NCI-H187 treated with DMSO at 0.1 percent for 48 hours (cell line): ENCODE data around the gene COTL1.

Source experiments
- DNase-seq: peaks from one replicate; lab custom pipeline; 2025; lab: John Stamatoyannopoulos, UW

The COTL1 gene

DNA sequence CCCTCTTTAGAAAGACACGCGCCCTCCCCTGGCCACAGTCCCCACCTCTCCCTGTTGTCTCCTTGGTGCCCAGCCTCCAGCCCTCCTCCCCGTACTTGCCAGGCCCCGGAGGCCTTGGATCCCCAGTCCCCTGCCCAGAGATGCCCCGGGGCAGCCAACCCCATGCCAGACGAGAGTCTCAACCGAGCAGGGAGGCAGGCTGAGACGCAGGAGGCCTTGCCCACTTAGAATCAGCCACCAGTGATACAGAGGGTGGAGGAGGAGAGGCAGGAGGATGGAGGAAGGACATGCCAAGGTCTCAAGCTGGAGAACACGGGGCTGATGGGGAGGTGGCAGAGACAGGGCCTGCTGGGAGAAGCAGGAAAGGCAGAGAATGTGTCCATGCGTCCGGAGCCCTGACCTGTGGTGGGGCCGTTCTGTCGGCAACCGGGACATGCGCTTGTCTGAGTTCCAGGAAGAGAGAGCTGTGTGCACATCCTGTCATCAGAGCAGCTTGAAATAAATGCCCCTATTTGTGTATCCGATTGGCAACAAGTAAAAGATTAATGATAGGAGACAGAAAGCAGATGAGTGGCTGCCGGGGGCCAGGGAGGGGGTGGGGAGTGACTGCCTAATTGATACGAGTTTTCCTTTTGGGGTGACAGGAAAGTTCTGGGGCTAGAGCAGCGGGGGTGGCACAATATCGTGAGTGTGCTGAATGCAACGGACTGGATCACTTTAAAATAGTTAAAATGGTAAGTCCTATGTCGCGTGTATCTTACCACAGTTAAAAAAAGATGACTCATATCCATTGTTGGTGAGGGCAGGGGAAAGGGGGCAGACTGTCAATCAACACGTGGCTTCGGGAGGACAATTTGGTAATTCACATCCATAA is 68.7 kb downstream of the COTL1 start:
- DNase-seq: no peak

DNA sequence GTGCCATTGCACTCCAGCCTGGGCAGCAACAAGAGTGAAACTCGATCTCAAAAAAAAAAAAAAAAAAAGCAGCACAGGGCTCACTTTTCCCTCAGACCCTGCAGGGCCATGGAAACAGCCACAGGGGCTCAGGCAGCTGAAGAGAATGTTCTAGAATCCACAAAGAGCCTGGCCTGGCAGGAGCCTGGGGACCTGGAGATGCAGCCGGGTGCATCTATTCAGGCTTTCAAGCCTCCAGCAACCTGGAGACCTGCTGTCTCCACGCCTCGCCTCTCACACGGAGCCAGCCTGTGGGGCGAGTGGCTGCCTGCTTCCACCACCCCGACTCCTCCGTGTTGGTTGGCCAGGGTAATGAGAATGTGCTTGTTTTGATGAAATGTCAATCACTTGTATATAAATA is 69.4 kb downstream of the COTL1 start:
- DNase-seq: no peak

DNA sequence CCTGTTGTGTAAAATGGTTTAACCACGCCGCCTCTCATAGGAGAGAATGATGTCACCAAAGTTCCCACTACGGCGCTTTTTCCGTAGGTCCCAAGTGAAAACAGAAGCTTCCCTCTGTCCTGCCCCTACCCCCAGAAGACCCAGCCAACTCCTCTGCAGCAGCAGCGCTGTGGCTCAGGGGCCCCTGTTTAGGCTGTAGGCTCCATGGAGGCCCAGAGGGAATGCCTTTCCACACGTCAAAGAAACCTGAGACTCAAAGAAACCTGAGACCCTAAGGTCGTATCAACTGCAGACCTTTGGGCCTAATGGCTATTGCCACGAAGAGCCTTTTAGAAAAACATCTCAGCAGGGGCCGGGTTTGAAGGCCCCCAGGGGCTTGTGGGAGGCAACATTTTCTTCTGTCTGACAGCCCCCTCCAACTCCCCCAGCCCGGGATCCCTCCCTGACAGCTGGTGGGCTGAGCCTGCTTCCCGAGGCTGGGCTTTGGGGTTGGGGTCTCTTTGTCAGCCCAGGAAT is 70.3 kb downstream of the COTL1 start:
- no peak for DNase-seq

DNA sequence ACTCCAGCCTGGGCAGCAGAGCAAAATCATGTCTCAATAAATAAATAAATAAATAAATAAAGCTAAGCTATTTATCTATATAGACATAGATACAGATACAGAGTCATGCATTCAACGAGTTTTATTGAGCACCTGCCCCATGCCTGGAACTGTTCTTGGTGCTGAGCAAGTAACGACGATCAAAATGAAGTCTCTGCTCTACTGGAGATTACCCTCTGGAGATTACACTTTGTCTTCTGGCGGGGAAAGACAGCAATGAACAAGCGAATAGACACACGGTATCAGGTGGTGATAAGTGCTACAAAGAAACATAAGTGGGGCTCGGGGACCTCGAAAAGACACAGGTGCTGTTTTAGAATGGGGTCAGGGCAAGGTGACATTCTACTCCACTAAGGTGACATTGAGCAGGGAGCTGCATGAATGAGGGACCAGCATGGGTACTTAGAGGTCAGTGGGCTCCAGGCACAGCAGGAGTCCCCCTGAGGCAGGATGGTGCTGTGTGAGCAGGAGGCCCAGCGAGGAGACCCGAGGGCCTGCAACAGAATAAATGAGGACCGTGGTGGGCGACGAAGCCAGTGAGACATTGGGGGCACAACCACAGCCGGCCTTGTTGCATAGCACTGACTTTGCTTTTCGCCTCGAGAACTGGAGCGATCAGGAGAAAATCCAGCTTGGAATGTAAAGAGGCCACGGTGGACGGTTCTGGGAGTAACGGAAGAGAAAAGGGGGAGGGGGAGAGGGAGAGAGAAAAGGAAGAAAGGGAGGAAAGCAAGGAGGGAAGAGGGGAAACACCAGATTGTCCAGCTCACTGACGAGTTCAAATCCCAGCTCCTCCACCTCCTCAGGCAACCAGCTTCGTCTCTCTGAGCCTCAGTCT is 71.0 kb downstream of the COTL1 start:
- DNase-seq: no peak

DNA sequence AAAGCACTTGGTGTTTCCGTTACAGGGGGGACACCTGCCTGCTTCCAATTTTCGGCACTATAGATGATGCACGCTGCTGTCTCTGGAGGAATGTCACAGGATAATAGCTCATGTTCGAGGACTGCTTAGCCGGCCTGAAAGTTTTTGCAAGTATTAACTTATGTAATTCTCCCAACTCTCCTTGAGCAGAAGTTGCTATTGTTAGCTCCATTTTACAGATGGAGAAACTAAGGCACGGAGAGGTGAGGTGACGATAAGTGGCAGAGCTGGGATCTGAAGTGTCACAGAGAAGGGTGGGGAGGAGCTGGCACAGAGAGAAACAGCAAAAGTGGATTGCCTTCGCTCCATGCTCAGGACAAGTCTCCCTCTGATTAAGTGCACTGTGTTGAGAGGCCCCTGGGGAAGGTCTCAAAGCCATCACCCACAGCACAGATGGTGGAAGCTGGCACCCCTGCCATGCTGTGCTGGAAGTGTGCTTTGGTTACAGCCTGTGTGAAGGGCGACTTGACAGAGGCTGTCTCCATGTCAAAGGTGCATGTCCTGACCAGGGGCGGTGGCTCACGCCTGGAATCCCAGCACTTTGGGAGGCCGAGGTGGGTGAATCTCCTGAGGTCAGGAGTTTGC is 72.7 kb downstream of the COTL1 start:
- DNase-seq: no peak

DNA sequence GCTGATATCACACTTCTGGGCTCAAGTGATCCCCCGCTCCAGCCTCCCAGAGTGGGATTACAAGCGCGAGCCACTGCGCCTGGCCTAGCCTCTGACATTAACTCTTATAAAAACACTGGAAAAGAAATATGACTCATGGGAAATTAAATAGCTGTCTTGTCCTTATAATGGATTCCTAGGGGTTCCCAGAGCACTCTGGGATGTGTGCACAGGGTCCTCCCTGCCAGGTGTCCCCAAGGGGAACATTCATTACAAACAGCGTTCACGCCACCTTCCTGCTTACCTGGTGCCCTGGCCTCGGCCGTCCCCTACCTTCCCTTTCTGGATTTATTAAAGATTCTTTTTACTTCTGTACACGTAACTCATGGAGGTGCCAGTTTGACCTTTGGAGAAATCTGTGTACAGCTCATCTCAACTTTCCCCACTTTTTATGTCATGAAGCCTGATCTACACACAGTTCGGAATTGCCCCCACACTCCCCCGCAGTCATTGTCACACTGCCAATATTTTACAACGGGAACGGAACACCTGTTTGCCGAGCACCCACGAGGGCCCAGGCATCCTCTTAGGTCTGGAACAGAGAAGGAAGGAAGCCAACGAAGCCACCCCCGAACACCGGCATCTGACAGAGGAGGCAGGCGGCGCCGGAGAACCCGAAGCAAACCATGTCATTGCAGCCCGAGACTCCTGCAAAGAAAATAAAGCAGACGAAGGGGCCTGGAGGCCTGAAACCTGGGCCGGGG is 73.7 kb downstream of the COTL1 start:
- DNase-seq: no peak

DNA sequence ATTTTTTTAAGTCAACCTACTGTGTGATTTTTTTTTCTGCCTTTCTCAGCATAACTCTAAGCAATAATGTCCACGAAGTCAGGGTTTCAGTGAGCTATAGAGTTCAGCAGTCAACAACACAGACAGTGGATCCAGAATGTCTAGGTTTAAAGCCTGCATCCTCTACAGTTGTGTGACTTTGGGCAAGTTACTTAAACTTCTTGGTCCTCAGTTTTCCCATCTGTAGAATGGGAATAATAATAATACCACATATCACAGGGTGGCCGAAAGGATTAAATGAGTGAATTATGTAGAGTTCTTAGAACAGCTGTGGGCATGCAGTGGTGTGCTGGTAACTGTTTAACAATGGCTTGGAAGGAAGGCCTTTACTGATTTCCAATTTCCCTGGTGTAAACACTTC is 74.6 kb downstream of the COTL1 start:
- DNase-seq: no peak

DNA sequence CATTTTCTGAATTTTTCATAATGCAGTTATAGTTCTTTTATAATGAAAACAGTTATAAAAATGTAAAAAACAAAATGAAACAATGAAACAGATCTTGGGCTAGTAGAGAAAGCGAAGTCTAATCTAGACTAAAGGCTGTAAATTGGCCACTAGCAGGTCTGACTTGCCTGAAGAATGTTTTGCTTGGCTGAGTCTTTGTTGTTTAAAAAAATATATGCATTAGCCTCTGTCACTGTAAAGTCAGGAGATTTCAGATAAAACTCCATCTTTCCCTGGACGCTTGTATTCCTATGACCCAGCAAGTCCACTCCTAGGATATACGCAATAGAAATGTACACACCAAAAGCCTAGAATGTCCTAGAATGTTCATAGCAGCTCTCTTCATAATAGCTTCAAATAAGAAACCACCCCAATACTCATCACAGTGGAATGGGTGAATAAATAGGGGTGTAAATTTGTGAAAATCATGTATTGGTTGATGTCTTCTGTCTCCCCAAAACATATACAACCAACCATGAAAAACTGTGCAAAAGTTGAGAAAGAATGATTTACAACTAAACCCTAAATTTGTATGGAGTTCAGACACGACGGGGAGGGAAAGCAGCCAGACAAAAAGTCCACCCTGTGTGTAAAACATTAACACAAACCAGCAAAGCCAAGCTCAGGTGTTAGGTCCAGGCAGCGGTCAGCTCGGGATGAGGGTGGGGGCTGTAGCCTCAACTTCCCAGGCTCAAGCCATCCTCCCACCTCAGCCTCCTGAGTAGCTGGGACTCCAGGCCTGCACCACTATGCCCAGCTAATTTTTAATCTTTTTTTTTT is 75.7 kb downstream of the COTL1 start:
- no peak for DNase-seq

DNA sequence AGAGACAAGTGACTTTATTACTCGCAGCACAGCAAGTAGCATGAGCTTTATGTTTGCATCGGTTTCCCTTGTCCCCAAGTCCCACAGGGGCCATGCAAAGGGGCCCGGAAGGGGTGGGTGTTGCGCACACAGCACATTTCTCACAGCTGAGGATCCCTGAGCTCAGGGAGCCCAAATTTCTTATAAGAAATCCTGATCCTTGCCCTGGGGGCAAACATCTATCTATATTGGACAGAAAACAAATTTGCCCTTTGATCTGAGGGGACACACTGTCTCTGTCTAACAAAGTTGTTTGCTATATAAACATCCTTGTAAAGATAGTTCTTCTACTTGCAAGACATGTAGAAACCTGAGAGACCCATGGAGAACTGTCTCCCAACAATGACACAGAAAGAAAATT is 77.7 kb downstream of the COTL1 start:
- DNase-seq: no peak

DNA sequence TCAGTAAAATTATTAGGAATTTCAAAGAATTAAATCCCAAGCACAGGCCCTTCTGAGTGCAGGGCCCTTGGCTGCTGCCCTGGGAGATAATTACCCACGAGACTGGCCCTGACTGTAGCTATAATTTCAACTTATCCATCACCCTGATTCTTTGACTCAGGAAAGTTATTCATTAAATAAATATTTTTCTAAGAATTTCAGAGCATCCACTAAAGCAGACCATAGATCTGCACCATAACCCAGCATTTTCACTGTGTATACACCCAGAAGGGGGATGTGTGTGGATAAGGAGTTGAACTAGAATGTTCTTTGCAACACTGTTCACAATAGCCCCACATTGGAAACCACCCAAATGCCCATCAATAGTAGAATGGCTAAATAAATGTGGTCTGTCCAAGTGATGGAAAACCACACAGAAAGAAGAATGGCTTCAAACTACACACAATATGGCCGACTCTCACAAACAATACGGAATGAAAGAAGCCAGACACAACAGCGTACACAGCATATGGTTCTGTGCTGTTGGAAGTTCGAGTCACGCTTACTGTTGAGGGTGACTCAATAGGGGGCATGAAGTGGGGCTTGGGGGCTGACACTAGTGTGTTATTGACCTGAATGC is 79.5 kb downstream of the COTL1 start:
- DNase-seq: no peak

DNA sequence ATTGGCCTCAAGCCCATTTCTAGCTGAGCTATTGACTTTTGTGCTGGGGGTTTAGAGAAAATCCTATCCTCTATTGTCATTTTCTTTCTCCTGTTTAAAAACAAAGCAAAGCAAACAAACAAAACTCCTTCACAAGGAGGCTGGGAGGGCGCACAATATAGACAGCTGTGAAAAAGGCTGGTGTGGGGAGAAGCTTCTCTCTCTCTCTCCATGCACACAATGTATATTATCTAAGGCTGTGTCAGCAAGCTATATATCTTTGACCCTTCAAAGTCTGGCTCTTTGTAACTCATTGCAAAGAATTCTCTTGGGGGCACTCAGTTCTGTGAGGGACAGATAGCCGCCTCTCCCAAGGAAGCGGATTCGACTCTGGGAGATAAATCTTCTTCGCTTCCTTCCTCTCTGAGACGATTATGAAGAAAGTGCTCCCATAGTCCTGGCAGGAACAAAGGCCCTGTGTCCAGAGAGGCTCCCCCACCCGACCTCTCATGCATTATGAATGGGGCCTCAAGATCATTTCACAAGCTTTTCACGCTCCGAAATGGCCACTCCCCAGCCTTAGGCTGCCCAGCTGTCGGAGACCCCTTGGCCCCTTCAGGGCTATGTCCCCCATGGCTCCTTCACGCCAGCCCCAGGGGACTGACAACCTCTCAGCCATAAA is 80.3 kb downstream of the COTL1 start:
- no peak for DNase-seq

DNA sequence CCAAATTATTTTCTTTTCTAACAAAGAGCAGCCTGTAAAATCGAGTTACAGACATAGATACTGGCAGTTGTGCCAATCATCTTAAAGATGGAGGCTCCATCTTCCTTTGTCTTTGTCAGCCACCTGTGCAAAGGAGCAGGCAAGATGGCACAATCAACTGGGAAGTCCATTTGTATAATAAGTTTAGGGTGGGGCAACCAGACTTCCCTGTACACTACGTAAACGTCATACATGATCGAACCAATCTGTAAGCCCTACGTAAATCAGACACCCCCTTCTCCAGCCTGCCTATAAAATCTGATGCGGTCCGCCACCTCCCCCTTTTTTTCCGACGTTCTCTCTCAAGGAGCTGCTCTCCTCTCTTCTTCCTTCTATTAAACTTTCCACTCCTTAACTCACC is 82.0 kb downstream of the COTL1 start:
- DNase-seq: no peak

DNA sequence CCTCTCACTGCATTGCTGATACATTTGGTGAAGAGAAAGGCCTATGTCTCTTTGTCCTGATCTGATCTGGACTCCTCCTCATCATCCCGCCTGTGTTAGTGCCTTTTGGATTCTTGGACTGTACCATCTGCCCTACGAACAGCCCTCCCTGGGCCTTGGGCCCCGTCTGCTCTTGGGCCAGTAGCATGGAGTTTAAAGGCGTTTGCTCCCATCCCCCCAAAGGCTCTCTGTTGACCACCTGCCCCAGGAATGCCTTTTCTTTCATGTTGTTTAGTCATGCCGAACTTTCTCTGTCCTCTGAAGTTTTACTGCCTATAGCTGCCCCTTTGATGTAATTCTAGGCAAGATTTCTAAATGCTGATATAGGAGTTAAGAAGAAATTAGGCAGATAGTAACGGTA is 82.5 kb downstream of the COTL1 start:
- no peak for DNase-seq

DNA sequence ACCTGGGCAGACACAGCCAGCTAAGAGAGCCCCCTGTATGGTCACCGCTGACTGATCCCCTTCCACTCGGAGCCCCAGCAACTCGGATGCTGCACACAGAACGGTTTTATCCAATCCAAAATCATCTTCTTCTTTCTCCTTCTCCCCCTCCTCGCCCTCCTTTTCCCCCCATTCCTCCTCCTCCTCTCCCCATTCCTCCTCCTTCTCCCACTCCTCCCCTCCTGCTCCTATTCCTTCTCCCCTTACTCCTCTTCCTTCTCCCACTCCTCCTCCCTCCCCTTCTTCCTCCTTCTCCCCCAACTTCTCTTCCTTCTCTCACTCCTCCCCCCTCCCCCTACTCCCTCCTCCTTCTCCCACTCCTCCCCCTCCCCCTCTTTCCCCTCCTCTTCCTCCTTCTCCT is 83.1 kb downstream of the COTL1 start:
- no peak for DNase-seq

DNA sequence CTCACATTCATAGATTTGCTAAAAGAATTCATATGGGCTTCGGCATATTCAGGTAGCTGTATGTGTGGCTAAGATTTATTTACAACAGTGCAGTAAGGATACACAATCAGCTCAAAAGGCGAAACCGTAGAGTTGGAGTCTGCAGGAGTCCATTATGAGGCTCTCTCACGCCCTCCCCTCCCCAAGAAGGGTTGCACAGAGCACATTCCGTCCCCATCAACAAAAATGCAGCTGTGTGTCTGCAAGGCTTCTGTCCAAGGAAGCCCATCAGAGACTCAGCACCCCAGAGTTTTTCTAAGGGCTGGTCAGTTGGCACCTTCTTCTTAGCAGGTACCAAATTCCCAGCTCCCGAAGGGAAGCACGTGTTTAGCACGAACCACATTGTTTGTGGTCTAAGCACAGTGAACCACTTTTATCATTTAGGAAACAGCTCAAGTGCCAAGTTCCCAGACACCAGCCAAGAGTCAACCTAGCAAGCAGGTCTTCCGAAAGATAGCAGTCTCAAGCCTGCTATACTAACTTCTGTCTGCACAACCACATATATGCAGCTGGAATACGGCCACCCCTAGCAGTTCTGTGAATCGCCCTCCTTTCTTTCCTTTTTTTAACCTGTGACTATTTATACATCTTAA is 84.9 kb downstream of the COTL1 start:
- DNase-seq: no peak

DNA sequence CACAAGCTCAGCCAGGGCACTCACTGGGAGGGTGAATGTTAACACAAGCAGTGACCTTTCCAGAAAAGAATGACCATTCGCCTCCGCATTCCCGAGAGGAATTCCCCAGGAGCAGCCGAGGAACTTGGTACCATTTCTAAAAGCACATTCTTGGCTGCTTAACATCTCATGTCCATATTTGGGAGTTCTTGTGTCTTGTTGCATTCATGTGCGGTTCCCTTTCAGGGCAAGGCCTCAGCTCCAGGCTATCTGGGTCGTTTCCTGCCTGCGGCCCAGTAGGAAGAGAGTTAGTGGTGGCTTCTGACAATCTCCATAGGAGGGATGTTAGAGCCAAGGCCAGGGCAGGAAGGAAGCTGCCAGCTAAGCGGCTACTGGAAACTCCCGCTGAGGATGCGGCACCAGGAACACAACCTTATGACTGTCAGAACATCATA is 85.6 kb downstream of the COTL1 start:
- no peak for DNase-seq

DNA sequence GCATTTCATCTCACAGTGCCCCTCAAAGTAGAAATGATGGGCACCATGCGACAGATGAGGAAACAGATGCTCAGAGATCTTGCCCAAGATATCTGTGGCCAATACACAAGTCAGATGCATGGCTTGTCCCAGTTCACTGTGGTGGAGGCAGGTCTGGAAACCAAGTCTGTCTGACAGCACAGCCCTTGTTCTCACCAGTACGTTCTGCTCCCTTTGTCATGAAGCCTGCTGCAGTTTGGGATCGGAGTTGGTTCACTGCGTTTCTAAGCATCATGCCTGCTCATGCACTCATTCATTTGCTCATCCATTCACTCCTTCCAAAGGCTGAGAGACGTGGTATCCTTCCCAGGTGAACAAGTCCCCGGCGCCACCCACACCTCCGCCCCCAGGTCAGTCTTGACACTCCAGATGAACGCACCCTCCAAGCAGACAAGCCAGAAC is 86.2 kb downstream of the COTL1 start:
- no peak for DNase-seq

DNA sequence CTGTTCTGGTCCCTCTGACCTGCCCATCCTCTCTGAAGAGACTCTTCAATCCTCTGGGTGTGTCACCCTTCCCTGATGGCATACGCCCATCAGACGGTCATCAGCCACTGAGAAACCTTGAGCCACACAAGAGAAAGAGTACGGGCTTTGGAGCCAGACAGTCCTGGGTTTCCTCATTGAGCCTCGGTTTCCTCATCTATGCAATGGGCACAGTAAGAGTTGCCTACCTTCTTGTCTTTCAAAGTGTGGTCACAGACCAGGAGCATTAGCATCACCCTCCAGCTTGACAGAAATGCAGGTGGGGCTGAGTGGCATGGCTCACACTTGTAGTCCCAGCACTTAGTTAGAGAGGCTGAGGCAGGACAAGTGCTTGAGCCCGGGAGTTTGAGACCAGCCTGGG is 87.3 kb downstream of the COTL1 start:
- DNase-seq: no peak

DNA sequence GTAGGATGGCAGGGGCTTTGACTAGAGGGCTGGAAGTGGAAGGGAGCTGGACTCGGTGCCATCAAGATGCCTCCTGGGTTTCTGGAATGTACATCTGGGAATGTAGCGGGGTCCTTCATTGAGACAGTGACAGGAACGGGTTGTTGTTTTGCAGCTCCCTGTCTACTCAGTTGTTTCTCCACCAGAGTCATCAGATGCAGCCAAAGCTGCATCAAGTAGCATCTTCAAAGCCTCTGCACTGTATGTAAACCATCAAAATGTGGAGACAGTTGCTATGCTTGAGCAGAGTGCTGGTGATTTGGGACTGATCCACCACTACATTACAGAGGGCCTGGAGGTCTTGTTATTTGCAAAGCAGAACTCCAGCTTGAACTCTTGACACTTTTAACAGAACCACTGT is 88.3 kb downstream of the COTL1 start:
- DNase-seq: no peak
